DMS114 treated with DMSO at 0.1 percent for 48 hours (cell line): ENCODE data around the gene TBK1.
A peak's percentile ranks its signal among the peaks of the same experiment; 100 is the strongest.

ENCODE experiments used
- DNase-seq: peaks from one replicate; lab custom pipeline; 2025; ENCODE audit not compliant: unreplicated experiment; lab: John Stamatoyannopoulos, UW

The TBK1 gene

GRCh38 chr12:64450711-64451486 is 1.0 kb upstream of the TBK1 start:
- peak; percentile 35 for DNase-seq

GRCh38 chr12:64452559-64453329 is 824 bp downstream of the TBK1 start:
- DNase-seq, result peak; percentile 47

GRCh38 chr12:64455506-64455905 is 3.6 kb downstream of the TBK1 start:
- DNase-seq, result no peak

- no peak for DNase-seq
Measured at GRCh38 chr12:64456119-64456518, 4.2 kb downstream of the TBK1 start.

GRCh38 chr12:64457032-64457431 is 5.1 kb downstream of the TBK1 start:
- no peak for DNase-seq

GRCh38 chr12:64457466-64457865 is 5.5 kb downstream of the TBK1 start:
- no peak for DNase-seq

GRCh38 chr12:64457923-64458322 is 6.0 kb downstream of the TBK1 start:
- no peak for DNase-seq

GRCh38 chr12:64459394-64459891 is 7.5 kb downstream of the TBK1 start:
- no peak for DNase-seq

- DNase-seq, result no peak
Measured at GRCh38 chr12:64461634-64462414, 9.9 kb downstream of the TBK1 start.

- DNase-seq, result no peak
Measured at GRCh38 chr12:64466178-64466577, 14.3 kb downstream of the TBK1 start.

- no peak for DNase-seq
Measured at GRCh38 chr12:64468966-64469365, 17.0 kb downstream of the TBK1 start.

- DNase-seq, result no peak
Measured at GRCh38 chr12:64469455-64470142, 17.7 kb downstream of the TBK1 start.

- no peak for DNase-seq
Measured at GRCh38 chr12:64470495-64470894, 18.6 kb downstream of the TBK1 start.

- no peak for DNase-seq
Measured at GRCh38 chr12:64473176-64473575, 21.3 kb downstream of the TBK1 start.

- DNase-seq, result no peak
Measured at GRCh38 chr12:64475518-64475917, 23.6 kb downstream of the TBK1 start.

- no peak for DNase-seq
Measured at GRCh38 chr12:64476844-64477243, 24.9 kb downstream of the TBK1 start.

- no peak for DNase-seq
Measured at GRCh38 chr12:64478661-64479060, 26.7 kb downstream of the TBK1 start.

- DNase-seq, result no peak
Measured at GRCh38 chr12:64480148-64480547, 28.2 kb downstream of the TBK1 start.

GRCh38 chr12:64486657-64487056 is 34.7 kb downstream of the TBK1 start:
- no peak for DNase-seq

GRCh38 chr12:64491718-64492117 is 39.8 kb downstream of the TBK1 start:
- no peak for DNase-seq

- no peak for DNase-seq
Measured at GRCh38 chr12:64493513-64493912, 41.6 kb downstream of the TBK1 start.
